Omental fat pad (tissue), 4 donors: Measurements from ENCODE around the gene CDK12. TPM values are rescaled to one million over a fixed set of nuclear protein-coding genes. Genes with fewer than 3 reads are reported as not detected.

ENCODE experiments used
- ATAC-seq: fragments of 150-250 bp; one replicate; pipeline ENCODE4 v1.9.1; 2016; ENCODE audit warnings: mild to moderate bottlenecking, moderate library complexity; ENCODE audit not compliant: low FRiP score
- DNase-seq: peaks from one replicate; pipeline ENCODE4 v3.0.0-alpha.2; 2019; ENCODE audit warnings: low spot score
- CTCF ChIP-seq, 3 donors: fragments of 450-650 bp; IDR thresholded peaks; one replicate each; pipeline ENCODE4 v1.5.1; 2016 to 2017; ENCODE audit warnings: antibody characterized with exemption in 3 of 3, mild to moderate bottlenecking in 3 of 3, moderate library complexity in 2 of 3
- total RNA-seq, 4 donors: library from RNA; depleted of rRNA; stranded (reverse); fragments of >200 nt; gene quantifications; one replicate each; pipeline ENCODE4 v1.1.0, GENCODE V29; 2016

CDK12 gene
- total RNA-seq, 4 donors from 2014 or later: 25.7 to 49.2 (median 38.1) TPM

DNA sequence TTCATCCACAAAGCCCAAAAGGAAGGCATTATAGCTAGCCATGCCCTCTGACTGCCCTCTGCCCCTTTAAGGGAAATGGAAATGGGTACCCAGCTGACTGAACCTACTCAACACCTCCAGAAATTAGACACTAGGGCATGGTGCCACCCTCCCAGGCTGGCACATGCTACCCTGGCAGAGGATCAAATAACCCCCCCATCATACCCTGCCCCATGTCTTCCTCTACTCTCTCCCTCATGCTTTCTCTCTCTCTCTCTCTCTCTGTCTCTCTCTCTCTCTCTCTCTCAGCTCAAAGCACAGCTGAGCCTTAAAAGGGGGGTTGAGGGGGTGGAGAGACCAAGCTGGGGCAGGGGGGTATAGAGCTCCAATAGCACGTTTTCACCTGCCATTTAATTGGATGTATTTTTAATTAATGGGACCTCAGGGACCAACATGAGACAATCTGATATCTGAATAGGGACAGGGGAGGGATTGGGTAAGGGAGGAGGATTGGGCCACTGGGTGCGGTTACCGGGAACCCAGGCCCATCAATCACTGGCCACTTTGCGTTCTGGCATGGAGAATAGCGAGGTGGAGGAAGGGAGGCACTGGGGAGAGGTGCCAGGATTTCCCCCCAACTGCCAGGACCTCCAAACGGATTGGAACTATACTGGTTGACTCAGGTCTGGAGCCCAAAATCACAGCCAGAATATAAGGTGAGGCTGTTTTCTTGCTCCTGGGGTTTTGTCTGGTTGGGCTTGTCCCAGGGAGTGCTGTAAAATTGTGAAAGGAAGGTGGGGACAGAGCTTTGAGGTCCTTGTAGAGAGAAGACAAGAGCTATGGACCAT is 88.7 kb downstream of the CDK12 start:
- DNase-seq: no peak
- TF ChIP-seq CTCF (IDR thresholded peaks at IDR 0.05): no peak
- no peak for ATAC-seq

DNA sequence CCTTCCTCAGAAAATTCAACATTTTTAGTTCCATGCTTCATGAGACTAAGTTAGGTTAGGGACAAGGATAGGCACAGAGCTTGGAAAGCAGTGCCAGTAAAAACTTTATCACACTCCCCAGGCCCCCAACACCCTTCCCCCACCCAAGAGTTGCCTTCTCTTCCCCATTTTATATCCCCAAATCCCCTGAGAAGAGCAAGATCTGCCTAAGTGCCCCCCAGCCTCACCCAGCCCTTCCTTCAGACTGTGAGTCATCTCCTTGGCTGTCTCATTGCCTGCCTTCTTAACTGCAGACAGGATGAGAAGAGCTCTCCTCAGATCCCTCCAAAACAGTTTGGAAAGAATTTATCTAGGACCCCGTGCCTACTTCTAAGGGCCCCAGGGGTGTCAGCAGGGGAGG is 90.6 kb downstream of the CDK12 start:
- TF ChIP-seq CTCF (IDR thresholded peaks at IDR 0.05): no peak
- ATAC-seq: no peak

DNA sequence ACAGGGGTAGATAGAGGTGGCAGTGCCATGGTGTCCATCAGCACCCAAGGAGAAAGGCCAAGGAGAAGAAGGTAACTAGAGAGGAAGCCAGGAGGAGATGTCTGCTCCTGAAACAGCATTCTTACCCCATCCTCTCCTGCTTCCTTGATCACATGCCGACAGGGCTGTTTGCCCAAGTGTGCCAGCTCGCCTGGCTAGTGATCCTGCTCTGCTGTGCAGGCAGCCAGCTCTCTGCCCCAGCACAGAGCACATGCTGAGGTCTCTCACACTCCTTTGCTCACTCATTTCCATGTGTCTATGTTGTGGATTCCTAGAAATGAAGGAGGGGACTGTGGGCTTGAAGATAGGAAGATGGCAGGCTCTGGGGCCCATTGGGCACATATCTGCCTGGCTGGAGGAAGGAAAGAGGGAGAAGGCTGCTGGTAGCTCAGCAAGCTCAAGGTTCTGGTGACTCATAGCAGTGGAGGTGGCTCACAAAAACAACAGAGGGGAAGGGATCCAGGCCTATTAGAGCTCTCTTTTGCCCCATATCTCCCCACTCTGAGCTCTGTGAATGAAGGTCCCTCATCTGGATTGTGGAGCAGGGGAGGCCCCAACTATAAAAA is 92.2 kb downstream of the CDK12 start:
- DNase-seq (no peak), ATAC-seq (no peak)
- TF ChIP-seq CTCF (IDR thresholded peaks at IDR 0.05): no peak

More for the DNA sequence above, 90.6 kb downstream of the CDK12 start:
- no peak for DNase-seq

GRCh38 chr17:39555368-39555767 is 94.1 kb downstream of the CDK12 start:
- TF ChIP-seq CTCF (IDR thresholded peaks at IDR 0.05): no peak
- no peak for ATAC-seq
- no peak for DNase-seq

DNA sequence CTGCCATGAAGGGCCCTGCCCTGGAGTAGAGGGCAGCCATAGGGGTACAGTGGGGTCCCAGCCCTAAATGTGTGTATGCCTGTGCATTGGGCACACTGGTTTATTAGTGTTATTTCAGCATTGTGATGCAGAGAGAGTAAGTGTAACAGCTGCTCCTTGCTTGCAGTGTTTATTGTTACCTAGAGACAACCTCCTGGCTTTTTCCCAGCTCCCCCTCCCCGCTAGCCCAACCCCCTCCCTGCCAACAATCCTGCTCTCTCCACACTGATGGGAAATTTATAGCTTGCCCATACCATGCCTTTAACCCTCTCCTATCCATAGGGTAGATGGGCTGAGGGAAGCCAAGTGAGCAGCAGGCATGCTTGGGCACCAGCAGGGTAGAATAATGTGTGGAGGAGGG is 95.1 kb downstream of the CDK12 start:
- ATAC-seq (no peak), DNase-seq (no peak)
- no peak for TF ChIP-seq CTCF (IDR thresholded peaks at IDR 0.05)

DNA sequence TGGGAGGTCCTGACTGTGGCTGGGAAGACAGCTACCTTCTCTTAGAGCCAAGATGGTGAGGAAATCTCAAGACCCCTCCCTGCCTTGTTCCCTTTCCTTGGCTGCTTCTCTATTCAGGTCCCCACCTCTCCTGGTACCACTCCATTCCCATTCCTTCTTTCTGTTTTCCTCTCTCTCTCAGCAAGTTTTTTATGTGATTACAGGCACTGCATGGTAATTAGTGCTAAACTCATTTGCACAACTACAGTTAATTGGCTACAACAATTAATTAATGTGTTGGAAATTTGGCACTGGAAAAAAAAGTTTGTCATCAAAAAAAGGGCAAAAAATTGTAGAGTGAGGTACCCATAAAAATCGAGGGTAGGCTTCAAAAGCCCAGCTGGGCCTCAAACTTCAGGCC is 101.1 kb downstream of the CDK12 start:
- no peak for DNase-seq
- no peak for ATAC-seq

More for the DNA sequence above, 101.1 kb downstream of the CDK12 start:
- no peak for TF ChIP-seq CTCF (IDR thresholded peaks at IDR 0.05)
